Neuronal stem cell (in vitro differentiated cells): ENCODE measurements around the gene RSU1.

Experiments used
- DNase-seq: peaks from one replicate; pipeline ENCODE4 v3.0.0-alpha.2; 2013; ENCODE audit warnings: low spot score
- H2AFZ ChIP-seq: one replicate; pipeline ENCODE4 v1.6.1; 2013; ENCODE audit warnings: mild to moderate bottlenecking, low read length, inconsistent platforms
- H2AK5ac ChIP-seq: 2 replicates; pipeline ENCODE4 v1.6.1; 2013; ENCODE audit warnings: low read depth, mild to moderate bottlenecking, inconsistent platforms, low read length, moderate library complexity, mixed read lengths
- H2BK120ac ChIP-seq: 2 replicates; pipeline ENCODE4 v1.6.1; 2013; ENCODE audit warnings: low read depth, mild to moderate bottlenecking, inconsistent platforms, low read length, moderate library complexity, mixed read lengths
- H2BK12ac ChIP-seq: one replicate; pipeline ENCODE4 v1.6.1; 2013; ENCODE audit warnings: low read length, inconsistent platforms
- H2BK15ac ChIP-seq: 2 replicates; pipeline ENCODE4 v1.6.1; 2013; ENCODE audit warnings: mild to moderate bottlenecking, low read length, inconsistent platforms, mixed read lengths
- H2BK5ac ChIP-seq: one replicate; pipeline ENCODE4 v1.6.1; 2013; ENCODE audit warnings: inconsistent platforms, mild to moderate bottlenecking, low read length, moderate library complexity
- H3K14ac ChIP-seq: one replicate; pipeline ENCODE4 v1.6.1; 2013; ENCODE audit warnings: low read length, inconsistent platforms
- H3K18ac ChIP-seq: 2 replicates; pipeline ENCODE4 v1.6.1; 2013; ENCODE audit warnings: low read length, inconsistent platforms
- H3K23ac ChIP-seq: 2 replicates; pipeline ENCODE4 v1.6.1; 2013; ENCODE audit warnings: low read depth, mild to moderate bottlenecking, mixed read lengths, low read length, inconsistent platforms; ENCODE audit not compliant: poor library complexity
- H3K27ac ChIP-seq: replicated peaks from 3 replicates; pipeline ENCODE4 v1.5.1; 2013; ENCODE audit warnings: low read length, inconsistent platforms
- H3K27me3 ChIP-seq, 3 experiments: 2 replicates each; pipeline ENCODE4 v1.6.1; 2013; ENCODE audit warnings: low read length in 3 of 3, mild to moderate bottlenecking in 2 of 3, inconsistent platforms in 1 of 3, low read depth in 1 of 3, mixed read lengths in 1 of 3, moderate library complexity in 1 of 3; ENCODE audit not compliant: control insufficient read depth in 3 of 3, insufficient read depth in 3 of 3
- H3K36me3 ChIP-seq, 2 donors: replicated peaks in 1 of 2; 2 replicates each; pipeline ENCODE4 v1.6.1; 2013; ENCODE audit warnings: low read length in 2 of 2; ENCODE audit not compliant: control insufficient read depth in 2 of 2, insufficient read depth in 2 of 2
- H3K4ac ChIP-seq: 2 replicates; pipeline ENCODE4 v1.6.1; 2013; ENCODE audit warnings: inconsistent platforms, mild to moderate bottlenecking, low read length, moderate library complexity
- H3K4me1 ChIP-seq, 2 donors: 1 replicate in 1 of 2; 2 replicates in 1 of 2; pipeline ENCODE4 v1.6.1; 2013; ENCODE audit warnings: low read length in 2 of 2, low read depth in 1 of 2; ENCODE audit not compliant: control insufficient read depth in 2 of 2, insufficient read depth in 1 of 2
- H3K4me2 ChIP-seq: one replicate; pipeline ENCODE4 v1.6.1; 2013; ENCODE audit warnings: mild to moderate bottlenecking, low read length, inconsistent platforms; ENCODE audit not compliant: insufficient read depth, poor library complexity, severe bottlenecking
- H3K4me3 ChIP-seq, 2 donors: 2 replicates each; pipeline ENCODE4 v1.5.1; 2013; ENCODE audit warnings: low read length in 2 of 2, mild to moderate bottlenecking in 2 of 2, inconsistent platforms in 1 of 2, moderate library complexity in 1 of 2
- H3K79me1 ChIP-seq: one replicate; pipeline ENCODE4 v1.6.1; 2013; ENCODE audit warnings: low read depth, mild to moderate bottlenecking, inconsistent platforms, low read length, moderate library complexity
- H3K9ac ChIP-seq: one replicate; pipeline ENCODE4 v1.6.1; 2013; ENCODE audit warnings: mild to moderate bottlenecking, low read depth, low read length, inconsistent platforms; ENCODE audit not compliant: poor library complexity
- H3K9me3 ChIP-seq, 2 donors: replicated peaks in 1 of 2; 2 replicates each; pipeline versions ENCODE3 to v1.6.1; 2013; ENCODE audit warnings: low read length in 2 of 2, mild to moderate bottlenecking in 2 of 2, inconsistent platforms in 1 of 2, low read depth in 1 of 2, mixed read lengths in 1 of 2, moderate library complexity in 1 of 2; ENCODE audit not compliant: control insufficient read depth in 2 of 2, insufficient read depth in 1 of 2
- H4K8ac ChIP-seq: one replicate; pipeline ENCODE4 v1.6.1; 2013; ENCODE audit warnings: low read depth, mild to moderate bottlenecking, inconsistent platforms, low read length, moderate library complexity
- H4K91ac ChIP-seq: one replicate; pipeline ENCODE4 v1.6.1; 2013; ENCODE audit warnings: low read length, low read depth, mild to moderate bottlenecking, inconsistent platforms; ENCODE audit not compliant: poor library complexity
- WGBS, 2 donors: extraction: QIAGEN DNeasy Blood & Tissue Kit; methylation state at CpG; one replicate each; pipeline ENCODE4 v1.1.7; 2013; ENCODE audit warnings: missing lambda C conversion rate in 2 of 2, mixed read lengths in 1 of 2; ENCODE audit not compliant: insufficient read length in 2 of 2, insufficient replicate concordance in 1 of 2; ENCODE audit errors: extremely low coverage in 2 of 2; 5-methylcytosine and 5-hydroxymethylcytosine counted together

The RSU1 gene

DNA sequence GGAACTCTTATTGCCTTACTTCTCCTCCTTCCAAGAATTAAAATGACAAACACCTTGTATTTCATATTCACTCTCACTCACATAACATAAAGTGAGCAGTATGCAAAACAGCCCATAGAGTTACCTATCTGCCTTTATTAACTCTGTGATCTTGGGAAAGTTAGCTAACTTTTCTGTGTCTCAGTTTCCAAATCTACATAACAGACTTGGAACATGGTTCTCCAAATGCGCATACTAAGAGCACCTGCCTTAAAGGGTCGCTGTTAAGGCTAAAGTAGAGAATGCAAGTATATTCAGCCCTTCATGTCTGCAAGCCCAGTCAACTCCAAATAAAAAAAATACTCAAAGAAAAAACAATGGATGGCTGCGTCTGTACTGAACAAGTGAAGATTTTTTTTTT is 173.7 kb downstream of the RSU1 start:
- Histone ChIP-seq H4K8ac (no peak overlapping the region), H2BK12ac (no peak overlapping the region), H3K9ac (no peak overlapping the region), H3K18ac (no peak overlapping the region), H3K14ac (no peak overlapping the region), H3K23ac (no peak overlapping the region), H2AFZ (no peak overlapping the region), H2AK5ac (no peak overlapping the region), H3K9me3 (no peaks in the 10 kb centered on the region), H3K4me1 (no peaks in the 10 kb centered on the region), H3K4me3 (no peak overlapping the region), H3K36me3 (no peaks in the 10 kb centered on the region), H3K27ac (no peak overlapping the region), H3K4me2 (no peak overlapping the region), H2BK5ac (no peak overlapping the region), H2BK120ac (no peak overlapping the region), H3K27me3 (no peaks in the 10 kb centered on the region), H2BK15ac (no peak overlapping the region), H3K79me1 (no peaks in the 10 kb centered on the region), H4K91ac (no peak overlapping the region), H3K4ac (no peak overlapping the region)
- DNase-seq = no peak
- WGBS, 2 donors = no CpG with 5 or more reads among the region's 3 CpGs

DNA sequence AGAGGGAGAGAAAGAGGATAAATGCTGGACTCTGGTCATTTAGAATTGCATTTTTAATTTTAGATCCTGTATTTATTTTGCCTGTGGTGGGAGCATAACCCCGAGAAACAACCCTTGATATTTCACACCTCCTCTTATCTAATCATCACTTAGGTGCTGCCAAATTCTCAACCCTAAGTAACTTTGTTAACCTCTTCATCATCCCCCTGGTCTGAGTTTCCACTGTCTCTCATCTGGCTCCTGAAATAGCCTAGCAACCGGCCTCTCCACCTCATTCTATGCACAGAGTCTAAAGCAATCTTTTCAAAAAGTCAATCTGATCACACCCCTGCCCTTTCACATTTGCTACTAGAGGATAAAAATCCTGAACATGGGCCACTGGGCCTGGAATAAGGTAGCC is 177.1 kb downstream of the RSU1 start:
- no peak overlapping the region for H3K23ac ChIP-seq
- DNase-seq = no peak
- no peaks in the 10 kb centered on the region for H3K4me1 ChIP-seq
- no peak overlapping the region for H3K4me2 ChIP-seq
- no peak overlapping the region for H3K9ac ChIP-seq
- H2BK120ac ChIP-seq = peak overlapping the region; percentile 16
- H2BK15ac ChIP-seq = no peak overlapping the region
- no peak overlapping the region for H2AK5ac ChIP-seq
- no peaks in the 10 kb centered on the region for H3K79me1 ChIP-seq
- H4K8ac ChIP-seq = no peak overlapping the region
- H2AFZ ChIP-seq = no peak overlapping the region
- H3K27ac ChIP-seq = no peak overlapping the region
- no peaks in the 10 kb centered on the region for H3K36me3 ChIP-seq
- H3K18ac ChIP-seq = no peak overlapping the region
- no peak overlapping the region for H4K91ac ChIP-seq
- no peaks in the 10 kb centered on the region for H3K27me3 ChIP-seq
- H2BK5ac ChIP-seq = no peak overlapping the region
- H2BK12ac ChIP-seq = no peak overlapping the region
- WGBS, 2 donors = no CpG with 5 or more reads among the region's 2 CpGs
- H3K14ac ChIP-seq = no peak overlapping the region
- no peaks in the 10 kb centered on the region for H3K9me3 ChIP-seq
- H3K4me3 ChIP-seq = no peak overlapping the region
- H3K4ac ChIP-seq = no peak overlapping the region

- no peaks in the 10 kb centered on the region for H3K27me3 ChIP-seq
- H2AFZ ChIP-seq = no peak overlapping the region
- H2BK5ac ChIP-seq = no peak overlapping the region
- H3K23ac ChIP-seq = no peak overlapping the region
- no peaks in the 10 kb centered on the region for H3K36me3 ChIP-seq
- H3K4me3 ChIP-seq = no peak overlapping the region
- no peak overlapping the region for H2BK15ac ChIP-seq
- H3K9ac ChIP-seq = no peak overlapping the region
- no CpG with 5 or more reads among the region's 4 CpGs for WGBS, 2 donors
- no peaks in the 10 kb centered on the region for H3K79me1 ChIP-seq
- H4K91ac ChIP-seq = no peak overlapping the region
- H3K18ac ChIP-seq = no peak overlapping the region
- H2BK12ac ChIP-seq = no peak overlapping the region
- no peak overlapping the region for H3K14ac ChIP-seq
- H3K9me3 ChIP-seq = no peaks in the 10 kb centered on the region
- H3K4ac ChIP-seq = no peak overlapping the region
- no peak overlapping the region for H3K4me2 ChIP-seq
- no peaks in the 10 kb centered on the region for H3K4me1 ChIP-seq
- no peak overlapping the region for H2BK120ac ChIP-seq
- no peak overlapping the region for H3K27ac ChIP-seq
- H4K8ac ChIP-seq = no peak overlapping the region
- no peak overlapping the region for H2AK5ac ChIP-seq
- no peak for DNase-seq
Observed at GRCh38 chr10:16639471-16639870, 177.8 kb downstream of the RSU1 start.

- H2AK5ac ChIP-seq = no peak overlapping the region
- H3K4me1 ChIP-seq = no peaks in the 10 kb centered on the region
- H3K4ac ChIP-seq = no peak overlapping the region
- H3K18ac ChIP-seq = no peak overlapping the region
- no peak overlapping the region for H3K4me2 ChIP-seq
- no peak overlapping the region for H3K27ac ChIP-seq
- no peaks in the 10 kb centered on the region for H3K36me3 ChIP-seq
- DNase-seq = no peak
- H2AFZ ChIP-seq = no peak overlapping the region
- no peaks in the 10 kb centered on the region for H3K79me1 ChIP-seq
- H3K9ac ChIP-seq = no peak overlapping the region
- H4K8ac ChIP-seq = no peak overlapping the region
- H3K4me3 ChIP-seq = no peak overlapping the region
- H2BK5ac ChIP-seq = no peak overlapping the region
- no peak overlapping the region for H4K91ac ChIP-seq
- no peak overlapping the region for H3K23ac ChIP-seq
- no CpG with 5 or more reads among the region's 5 CpGs for WGBS, 2 donors
- no peaks in the 10 kb centered on the region for H3K27me3 ChIP-seq
- H2BK12ac ChIP-seq = no peak overlapping the region
- no peak overlapping the region for H2BK15ac ChIP-seq
- no peak overlapping the region for H2BK120ac ChIP-seq
- H3K14ac ChIP-seq = no peak overlapping the region
- no peaks in the 10 kb centered on the region for H3K9me3 ChIP-seq
Observed at GRCh38 chr10:16632996-16633395, 184.2 kb downstream of the RSU1 start.
